GM21737 (cell line): Measurements from ENCODE around the gene SLC25A38.
A peak's percentile ranks its signal among the peaks of the same experiment; 100 is the strongest.
"Not testable (repeated sequence)": the region's sequence is repeated elsewhere in the genome, so short reads cannot be mapped to it uniquely, and the experiment has no call there.

Experiments
- ATAC-seq: cut with Tn5 transposase; IDR thresholded peaks from one replicate; pipeline ENCODE4 v1.9.1; 2021; ENCODE audit warnings: mild to moderate bottlenecking, moderate library complexity; ENCODE audit not compliant: unreplicated experiment

SLC25A38 gene

GRCh38 chr3:39383045-39383880 is at the start of gene SLC25A38:
SLC25A38 (plus strand) TSS chr3:39383370; CDS start chr3:39383725, 355 bp downstream.
- ATAC-seq: peak; percentile 56

- no peak for ATAC-seq
Observed at GRCh38 chr3:39333607-39334006, 49.6 kb upstream of the SLC25A38 start.

GRCh38 chr3:39334205-39334604 is 49.0 kb upstream of the SLC25A38 start:
- ATAC-seq: no peak

- ATAC-seq: no peak
Observed at GRCh38 chr3:39338201-39338600, 45.0 kb upstream of the SLC25A38 start.

GRCh38 chr3:39339086-39339485 is 44.1 kb upstream of the SLC25A38 start:
- no peak for ATAC-seq

- no peak for ATAC-seq
Observed at GRCh38 chr3:39343076-39343717, 40.0 kb upstream of the SLC25A38 start.

- ATAC-seq: no peak
Observed at GRCh38 chr3:39343760-39344159, 39.4 kb upstream of the SLC25A38 start.

GRCh38 chr3:39344746-39345344 is 38.3 kb upstream of the SLC25A38 start:
- ATAC-seq: no peak

GRCh38 chr3:39346785-39347585 is 36.2 kb upstream of the SLC25A38 start:
- peak; percentile 52 for ATAC-seq

GRCh38 chr3:39347586-39347876 is 35.6 kb upstream of the SLC25A38 start:
- no peak for ATAC-seq

- ATAC-seq: no peak
Observed at GRCh38 chr3:39349080-39349479, 34.1 kb upstream of the SLC25A38 start.

- ATAC-seq: no peak
Observed at GRCh38 chr3:39350714-39351113, 32.5 kb upstream of the SLC25A38 start.

- not testable (repeated sequence) for ATAC-seq
Observed at GRCh38 chr3:39351134-39351533, 32.0 kb upstream of the SLC25A38 start.

- ATAC-seq: not testable (repeated sequence)
Observed at GRCh38 chr3:39353168-39353927, 29.8 kb upstream of the SLC25A38 start.

GRCh38 chr3:39358333-39358732 is 24.8 kb upstream of the SLC25A38 start:
- ATAC-seq: no peak

GRCh38 chr3:39361252-39361927 is 21.8 kb upstream of the SLC25A38 start:
- ATAC-seq: no peak

- ATAC-seq: no peak
Observed at GRCh38 chr3:39362192-39362591, 21.0 kb upstream of the SLC25A38 start.

GRCh38 chr3:39362812-39363211 is 20.4 kb upstream of the SLC25A38 start:
- no peak for ATAC-seq

GRCh38 chr3:39370450-39370849 is 12.7 kb upstream of the SLC25A38 start:
- ATAC-seq: not testable (repeated sequence)

- no peak for ATAC-seq
Observed at GRCh38 chr3:39372833-39373232, 10.3 kb upstream of the SLC25A38 start.
